ENCODE measurements around the gene SYCE1.

Gene SYCE1

DNA sequence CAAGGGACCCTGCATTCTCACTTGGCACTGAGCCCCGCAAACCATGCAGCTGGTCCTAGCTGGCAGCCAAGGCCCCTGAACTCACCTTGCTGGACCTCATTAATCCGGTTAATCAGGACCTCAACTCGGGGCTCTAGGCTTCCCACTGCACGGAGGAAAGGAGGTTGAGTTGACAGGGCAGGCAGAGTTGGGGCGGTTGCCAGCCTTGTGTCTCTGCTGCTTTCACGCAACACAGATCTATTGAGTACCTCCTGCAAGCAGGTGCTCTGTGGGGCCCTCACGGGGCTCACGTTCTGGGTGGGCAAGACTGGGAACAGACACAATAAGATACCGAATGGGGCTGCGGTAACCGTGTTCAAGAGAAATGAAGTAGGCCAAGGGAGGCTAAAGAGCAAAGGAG lies 6.2 kb downstream of the SYCE1 start:
- H3K79me2 ChIP-seq (ENCODE audit: insufficient read depth, low read depth) = no peaks in the 10 kb centered on the region
- no peaks in the 10 kb centered on the region for H3K4me1 ChIP-seq (ENCODE audit: low read depth, poor library complexity, severe bottlenecking)
- H3K4me2 ChIP-seq = no peak overlapping the region
- no peak overlapping the region for H3K4me3 ChIP-seq (IDR thresholded peaks at IDR 0.05; ENCODE audit: insufficient read depth, low read depth, low read length)
- no peak overlapping the region for H3K27ac ChIP-seq
- no peaks in the 10 kb centered on the region; the same call in 1 of the 2 replicates for H3K27me3 ChIP-seq (ENCODE audit: insufficient read depth, low read depth)
- H2AFZ ChIP-seq (ENCODE audit: low read depth) = no peak overlapping the region
- no peaks in the 10 kb centered on the region for H4K20me1 ChIP-seq (ENCODE audit: insufficient read depth)
- no peaks in the 10 kb centered on the region for H3K36me3 ChIP-seq (ENCODE audit: insufficient read depth)
- TF ChIP-seq, protein P1, sequence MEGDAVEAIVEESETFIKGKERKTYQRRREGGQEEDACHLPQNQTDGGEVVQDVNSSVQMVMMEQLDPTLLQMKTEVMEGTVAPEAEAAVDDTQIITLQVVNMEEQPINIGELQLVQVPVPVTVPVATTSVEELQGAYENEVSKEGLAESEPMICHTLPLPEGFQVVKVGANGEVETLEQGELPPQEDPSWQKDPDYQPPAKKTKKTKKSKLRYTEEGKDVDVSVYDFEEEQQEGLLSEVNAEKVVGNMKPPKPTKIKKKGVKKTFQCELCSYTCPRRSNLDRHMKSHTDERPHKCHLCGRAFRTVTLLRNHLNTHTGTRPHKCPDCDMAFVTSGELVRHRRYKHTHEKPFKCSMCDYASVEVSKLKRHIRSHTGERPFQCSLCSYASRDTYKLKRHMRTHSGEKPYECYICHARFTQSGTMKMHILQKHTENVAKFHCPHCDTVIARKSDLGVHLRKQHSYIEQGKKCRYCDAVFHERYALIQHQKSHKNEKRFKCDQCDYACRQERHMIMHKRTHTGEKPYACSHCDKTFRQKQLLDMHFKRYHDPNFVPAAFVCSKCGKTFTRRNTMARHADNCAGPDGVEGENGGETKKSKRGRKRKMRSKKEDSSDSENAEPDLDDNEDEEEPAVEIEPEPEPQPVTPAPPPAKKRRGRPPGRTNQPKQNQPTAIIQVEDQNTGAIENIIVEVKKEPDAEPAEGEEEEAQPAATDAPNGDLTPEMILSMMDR (conservative IDR thresholded peaks at IDR 0.05; ENCODE audit: low read depth, low read length) = no peak
- H3K9ac ChIP-seq = no peak overlapping the region

DNA sequence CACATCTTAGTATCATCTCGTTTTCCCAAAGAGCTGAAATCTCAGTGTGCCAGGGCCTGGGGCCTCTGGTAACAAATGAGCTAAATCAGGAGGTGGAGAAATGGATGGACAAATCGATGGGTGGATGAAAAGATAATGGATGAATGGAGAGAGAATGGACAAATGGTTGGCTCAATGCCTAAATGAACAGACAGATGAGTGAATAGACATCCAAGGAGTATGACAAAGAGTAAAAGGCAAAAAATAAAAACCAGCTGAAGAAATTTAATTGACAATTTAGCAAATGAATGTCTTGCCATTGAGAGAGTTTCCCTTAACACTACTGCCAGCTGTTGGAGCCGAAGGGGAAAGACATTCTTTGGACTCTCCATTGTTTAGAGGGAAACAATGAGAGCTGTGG lies 8.0 kb downstream of the SYCE1 start:
- H3K27me3 ChIP-seq (ENCODE audit: insufficient read depth, low read depth) = no peaks in the 10 kb centered on the region; the same call in 1 of the 2 replicates
- no peak overlapping the region for H2AFZ ChIP-seq (ENCODE audit: low read depth)
- H3K27ac ChIP-seq = no peak overlapping the region
- H3K4me2 ChIP-seq = no peak overlapping the region
- TF ChIP-seq, protein P1 (conservative IDR thresholded peaks at IDR 0.05; ENCODE audit: low read depth, low read length) = no peak
- no peaks in the 10 kb centered on the region for H3K4me1 ChIP-seq (ENCODE audit: low read depth, poor library complexity, severe bottlenecking)
- no peaks in the 10 kb centered on the region for H4K20me1 ChIP-seq (ENCODE audit: insufficient read depth)
- H3K9ac ChIP-seq = no peak overlapping the region
- no peaks in the 10 kb centered on the region for H3K36me3 ChIP-seq (ENCODE audit: insufficient read depth)
- no peak overlapping the region for H3K4me3 ChIP-seq (IDR thresholded peaks at IDR 0.05; ENCODE audit: insufficient read depth, low read depth, low read length)
- no peaks in the 10 kb centered on the region for H3K79me2 ChIP-seq (ENCODE audit: insufficient read depth, low read depth)

DNA sequence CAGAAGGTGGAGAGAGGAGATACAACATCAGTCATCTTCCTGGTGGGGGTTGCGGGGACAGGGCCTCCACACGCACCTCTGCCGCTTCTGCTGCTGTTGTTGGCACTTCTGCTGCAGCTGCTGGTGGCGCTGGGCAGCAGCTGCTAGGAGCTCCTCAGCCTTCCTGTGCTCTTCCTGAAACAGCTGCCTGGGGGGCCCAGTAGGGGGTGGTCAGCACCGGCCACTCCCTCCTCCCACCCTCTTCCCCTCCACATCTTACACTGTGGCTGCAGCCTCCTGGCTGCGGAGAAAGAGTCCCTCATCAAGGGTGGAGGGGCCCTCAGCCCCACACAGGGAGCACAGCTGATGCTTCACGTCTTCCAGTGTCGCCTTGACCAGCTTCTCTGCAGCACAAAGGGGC lies 9.9 kb downstream of the SYCE1 start:
- no peaks in the 10 kb centered on the region for H3K4me1 ChIP-seq (ENCODE audit: low read depth, poor library complexity, severe bottlenecking)
- H3K36me3 ChIP-seq (ENCODE audit: insufficient read depth) = no peaks in the 10 kb centered on the region
- no peak overlapping the region for H3K9ac ChIP-seq
- no peaks in the 10 kb centered on the region for H3K79me2 ChIP-seq (ENCODE audit: insufficient read depth, low read depth)
- H2AFZ ChIP-seq (ENCODE audit: low read depth) = no peak overlapping the region
- no peaks in the 10 kb centered on the region; the same call in 1 of the 2 replicates for H3K27me3 ChIP-seq (ENCODE audit: insufficient read depth, low read depth)
- H3K27ac ChIP-seq = no peak overlapping the region
- TF ChIP-seq, protein P1 (conservative IDR thresholded peaks at IDR 0.05; ENCODE audit: low read depth, low read length) = no peak
- no peaks in the 10 kb centered on the region for H4K20me1 ChIP-seq (ENCODE audit: insufficient read depth)
- H3K4me3 ChIP-seq (IDR thresholded peaks at IDR 0.05; ENCODE audit: insufficient read depth, low read depth, low read length) = no peak overlapping the region
- H3K4me2 ChIP-seq = no peak overlapping the region

DNA sequence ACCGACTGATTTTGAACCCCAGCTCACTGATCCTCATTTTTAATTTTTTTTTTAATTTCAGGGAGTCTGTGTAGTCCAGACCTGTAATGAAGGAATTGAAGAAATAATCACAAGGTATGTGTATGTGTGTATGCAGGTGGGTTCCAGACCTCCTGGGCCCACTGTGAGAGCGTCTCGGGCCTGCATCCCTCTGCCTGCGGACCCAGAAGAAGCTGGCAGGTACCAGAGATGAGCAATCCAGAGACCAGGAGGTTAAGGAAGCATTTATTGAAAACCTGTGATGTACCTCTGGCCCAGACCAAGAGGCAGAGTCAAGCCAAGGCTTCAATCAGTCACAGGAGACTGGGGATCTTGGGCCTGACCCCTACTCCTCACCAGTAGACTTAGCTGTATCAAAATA lies 10.8 kb downstream of the SYCE1 start:
- no peaks in the 10 kb centered on the region for H3K4me1 ChIP-seq (ENCODE audit: low read depth, poor library complexity, severe bottlenecking)
- TF ChIP-seq, protein P1 (conservative IDR thresholded peaks at IDR 0.05; ENCODE audit: low read depth, low read length) = no peak
- no peaks in the 10 kb centered on the region; the same call in 1 of the 2 replicates for H3K27me3 ChIP-seq (ENCODE audit: insufficient read depth, low read depth)
- no peak overlapping the region for H2AFZ ChIP-seq (ENCODE audit: low read depth)
- no peaks in the 10 kb centered on the region for H3K36me3 ChIP-seq (ENCODE audit: insufficient read depth)
- no peak overlapping the region for H3K4me2 ChIP-seq
- no peaks in the 10 kb centered on the region for H4K20me1 ChIP-seq (ENCODE audit: insufficient read depth)
- H3K27ac ChIP-seq = no peak overlapping the region
- H3K9ac ChIP-seq = no peak overlapping the region
- no peak overlapping the region for H3K4me3 ChIP-seq (IDR thresholded peaks at IDR 0.05; ENCODE audit: insufficient read depth, low read depth, low read length)
- H3K79me2 ChIP-seq (ENCODE audit: insufficient read depth, low read depth) = no peaks in the 10 kb centered on the region

All from KMS-11 (cell line).